Activated T-cell treated with anti-CD3 and anti-CD28 coated beads, Interleukin-2, amount 50 U/mL, for 24 hours (primary cell): ENCODE data around the gene ASPSCR1.
A peak's percentile ranks its signal among the peaks of the same experiment; 100 is the strongest.

Experiments used
- DNase-seq: peaks from one replicate; pipeline ENCODE4 v3.0.0-alpha.2; 2020
- H3K27ac Mint-ChIP-seq: 2 replicates; pipeline ENCODE4 v1.8.0; 2020; ENCODE audit warnings: mild to moderate bottlenecking, mixed read lengths
- H3K27me3 Mint-ChIP-seq: 2 replicates; pipeline ENCODE4 v1.8.0; 2020; ENCODE audit warnings: mixed read lengths
- H3K36me3 Mint-ChIP-seq: 2 replicates; pipeline ENCODE4 v1.8.0; 2020; ENCODE audit warnings: low read depth, mixed read lengths
- H3K4me1 Mint-ChIP-seq: 2 replicates; pipeline ENCODE4 v1.8.0; 2020; ENCODE audit warnings: low read depth, mixed read lengths
- H3K4me3 Mint-ChIP-seq: 2 replicates; pipeline ENCODE4 v1.8.0; 2020; ENCODE audit warnings: mild to moderate bottlenecking, moderate library complexity, mixed read lengths
- H3K9me3 Mint-ChIP-seq: 2 replicates; pipeline ENCODE4 v1.8.0; 2020; ENCODE audit warnings: mixed read lengths

Gene ASPSCR1

GRCh38 chr17:81994593-81995462 is 17.4 kb downstream of the ASPSCR1 start:
- no peak for DNase-seq
- Mint-ChIP-seq H3K4me3 (no peak overlapping the region), H3K27me3 (no peaks in the 10 kb centered on the region), H3K36me3 (peaks cover 19% of the 10 kb centered on the region), H3K27ac (no peak overlapping the region), H3K4me1 (no peaks in the 10 kb centered on the region), H3K9me3 (no peaks in the 10 kb centered on the region)

GRCh38 chr17:81995463-81996231 is 18.2 kb downstream of the ASPSCR1 start:
- no peak overlapping the region for H3K4me3 Mint-ChIP-seq
- no peak for DNase-seq
- H3K4me1 Mint-ChIP-seq: no peaks in the 10 kb centered on the region
- peaks cover 19% of the 10 kb centered on the region for H3K36me3 Mint-ChIP-seq
- H3K27ac Mint-ChIP-seq: no peak overlapping the region
- no peaks in the 10 kb centered on the region for H3K9me3 Mint-ChIP-seq
- H3K27me3 Mint-ChIP-seq: no peaks in the 10 kb centered on the region

GRCh38 chr17:81996232-81996756 is 18.9 kb downstream of the ASPSCR1 start:
- Mint-ChIP-seq H3K4me3 (no peak overlapping the region), H3K27ac (no peak overlapping the region), H3K36me3 (peaks cover 17% of the 10 kb centered on the region), H3K9me3 (no peaks in the 10 kb centered on the region), H3K27me3 (no peaks in the 10 kb centered on the region), H3K4me1 (no peaks in the 10 kb centered on the region)
- no peak for DNase-seq

GRCh38 chr17:81996757-81997441 is 19.5 kb downstream of the ASPSCR1 start:
- Mint-ChIP-seq H3K9me3 (no peaks in the 10 kb centered on the region), H3K4me1 (no peaks in the 10 kb centered on the region), H3K36me3 (peaks cover 17% of the 10 kb centered on the region), H3K27me3 (no peaks in the 10 kb centered on the region), H3K4me3 (no peak overlapping the region), H3K27ac (no peak overlapping the region)
- DNase-seq: no peak

GRCh38 chr17:81998212-81998611 is 20.8 kb downstream of the ASPSCR1 start:
- H3K27ac Mint-ChIP-seq: no peak overlapping the region
- no peaks in the 10 kb centered on the region for H3K9me3 Mint-ChIP-seq
- H3K4me1 Mint-ChIP-seq: no peaks in the 10 kb centered on the region
- no peak overlapping the region for H3K4me3 Mint-ChIP-seq
- no peak for DNase-seq
- no peaks in the 10 kb centered on the region for H3K27me3 Mint-ChIP-seq
- H3K36me3 Mint-ChIP-seq: peaks cover 17% of the 10 kb centered on the region

- Mint-ChIP-seq H3K9me3 (no peaks in the 10 kb centered on the region), H3K4me3 (no peak overlapping the region)
Measured at GRCh38 chr17:81998691-81999438, 21.4 kb downstream of the ASPSCR1 start.

GRCh38 chr17:81999587-81999975 is 22.2 kb downstream of the ASPSCR1 start:
- Mint-ChIP-seq H3K27me3 (no peaks in the 10 kb centered on the region), H3K4me1 (peaks cover 2% of the 10 kb centered on the region), H3K9me3 (no peaks in the 10 kb centered on the region), H3K36me3 (peaks cover 17% of the 10 kb centered on the region), H3K27ac (no peak overlapping the region), H3K4me3 (no peak overlapping the region)
- no peak for DNase-seq

More at GRCh38 chr17:81998691-81999438, 21.4 kb downstream of the ASPSCR1 start:
- no peak for DNase-seq
- no peaks in the 10 kb centered on the region for H3K27me3 Mint-ChIP-seq
- H3K36me3 Mint-ChIP-seq: peaks cover 17% of the 10 kb centered on the region
- H3K27ac Mint-ChIP-seq: no peak overlapping the region
- H3K4me1 Mint-ChIP-seq: peaks cover 2% of the 10 kb centered on the region

GRCh38 chr17:81999976-82000802 is 22.8 kb downstream of the ASPSCR1 start:
- Mint-ChIP-seq H3K27me3 (no peaks in the 10 kb centered on the region), H3K36me3 (peaks cover 14% of the 10 kb centered on the region), H3K9me3 (no peaks in the 10 kb centered on the region), H3K27ac (no peak overlapping the region), H3K4me3 (no peak overlapping the region), H3K4me1 (peaks cover 2% of the 10 kb centered on the region)
- no peak for DNase-seq

GRCh38 chr17:82000803-82001570 is 23.6 kb downstream of the ASPSCR1 start:
- Mint-ChIP-seq H3K4me3 (no peak overlapping the region), H3K9me3 (no peaks in the 10 kb centered on the region), H3K4me1 (peaks cover 2% of the 10 kb centered on the region), H3K27me3 (no peaks in the 10 kb centered on the region), H3K36me3 (peaks cover 12% of the 10 kb centered on the region), H3K27ac (no peak overlapping the region)
- no peak for DNase-seq

- DNase-seq: no peak
- H3K9me3 Mint-ChIP-seq: no peaks in the 10 kb centered on the region
- peaks cover 9% of the 10 kb centered on the region for H3K36me3 Mint-ChIP-seq
- no peaks in the 10 kb centered on the region for H3K27me3 Mint-ChIP-seq
- H3K4me3 Mint-ChIP-seq: no peak overlapping the region
- H3K4me1 Mint-ChIP-seq: peaks cover 2% of the 10 kb centered on the region
- H3K27ac Mint-ChIP-seq: no peak overlapping the region
Measured at GRCh38 chr17:82001571-82002056, 24.2 kb downstream of the ASPSCR1 start.

- H3K4me1 Mint-ChIP-seq: peaks cover 2% of the 10 kb centered on the region
- no peaks in the 10 kb centered on the region for H3K9me3 Mint-ChIP-seq
- no peak overlapping the region for H3K4me3 Mint-ChIP-seq
- H3K27me3 Mint-ChIP-seq: no peaks in the 10 kb centered on the region
- peak; percentile 55 for DNase-seq
- peak overlapping the region; percentile 40 for H3K27ac Mint-ChIP-seq
- peaks cover 2% of the 10 kb centered on the region for H3K36me3 Mint-ChIP-seq
Measured at GRCh38 chr17:82003411-82004381, 26.3 kb downstream of the ASPSCR1 start.
